GM19240 (cell line): ENCODE results near the gene MLXIP.
"Not testable (repeated sequence)": the region's sequence is repeated elsewhere in the genome, so short reads cannot be mapped to it uniquely, and the experiment has no call there.

Experiments used
- DNase-seq: peaks from one replicate; pipeline ENCODE4 v3.0.0; 2011; ENCODE audit warnings: low spot score; ENCODE audit not compliant: insufficient read length

The MLXIP gene, protein sequence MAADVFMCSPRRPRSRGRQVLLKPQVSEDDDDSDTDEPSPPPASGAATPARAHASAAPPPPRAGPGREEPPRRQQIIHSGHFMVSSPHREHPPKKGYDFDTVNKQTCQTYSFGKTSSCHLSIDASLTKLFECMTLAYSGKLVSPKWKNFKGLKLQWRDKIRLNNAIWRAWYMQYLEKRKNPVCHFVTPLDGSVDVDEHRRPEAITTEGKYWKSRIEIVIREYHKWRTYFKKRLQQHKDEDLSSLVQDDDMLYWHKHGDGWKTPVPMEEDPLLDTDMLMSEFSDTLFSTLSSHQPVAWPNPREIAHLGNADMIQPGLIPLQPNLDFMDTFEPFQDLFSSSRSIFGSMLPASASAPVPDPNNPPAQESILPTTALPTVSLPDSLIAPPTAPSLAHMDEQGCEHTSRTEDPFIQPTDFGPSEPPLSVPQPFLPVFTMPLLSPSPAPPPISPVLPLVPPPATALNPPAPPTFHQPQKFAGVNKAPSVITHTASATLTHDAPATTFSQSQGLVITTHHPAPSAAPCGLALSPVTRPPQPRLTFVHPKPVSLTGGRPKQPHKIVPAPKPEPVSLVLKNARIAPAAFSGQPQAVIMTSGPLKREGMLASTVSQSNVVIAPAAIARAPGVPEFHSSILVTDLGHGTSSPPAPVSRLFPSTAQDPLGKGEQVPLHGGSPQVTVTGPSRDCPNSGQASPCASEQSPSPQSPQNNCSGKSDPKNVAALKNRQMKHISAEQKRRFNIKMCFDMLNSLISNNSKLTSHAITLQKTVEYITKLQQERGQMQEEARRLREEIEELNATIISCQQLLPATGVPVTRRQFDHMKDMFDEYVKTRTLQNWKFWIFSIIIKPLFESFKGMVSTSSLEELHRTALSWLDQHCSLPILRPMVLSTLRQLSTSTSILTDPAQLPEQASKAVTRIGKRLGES

DNA sequence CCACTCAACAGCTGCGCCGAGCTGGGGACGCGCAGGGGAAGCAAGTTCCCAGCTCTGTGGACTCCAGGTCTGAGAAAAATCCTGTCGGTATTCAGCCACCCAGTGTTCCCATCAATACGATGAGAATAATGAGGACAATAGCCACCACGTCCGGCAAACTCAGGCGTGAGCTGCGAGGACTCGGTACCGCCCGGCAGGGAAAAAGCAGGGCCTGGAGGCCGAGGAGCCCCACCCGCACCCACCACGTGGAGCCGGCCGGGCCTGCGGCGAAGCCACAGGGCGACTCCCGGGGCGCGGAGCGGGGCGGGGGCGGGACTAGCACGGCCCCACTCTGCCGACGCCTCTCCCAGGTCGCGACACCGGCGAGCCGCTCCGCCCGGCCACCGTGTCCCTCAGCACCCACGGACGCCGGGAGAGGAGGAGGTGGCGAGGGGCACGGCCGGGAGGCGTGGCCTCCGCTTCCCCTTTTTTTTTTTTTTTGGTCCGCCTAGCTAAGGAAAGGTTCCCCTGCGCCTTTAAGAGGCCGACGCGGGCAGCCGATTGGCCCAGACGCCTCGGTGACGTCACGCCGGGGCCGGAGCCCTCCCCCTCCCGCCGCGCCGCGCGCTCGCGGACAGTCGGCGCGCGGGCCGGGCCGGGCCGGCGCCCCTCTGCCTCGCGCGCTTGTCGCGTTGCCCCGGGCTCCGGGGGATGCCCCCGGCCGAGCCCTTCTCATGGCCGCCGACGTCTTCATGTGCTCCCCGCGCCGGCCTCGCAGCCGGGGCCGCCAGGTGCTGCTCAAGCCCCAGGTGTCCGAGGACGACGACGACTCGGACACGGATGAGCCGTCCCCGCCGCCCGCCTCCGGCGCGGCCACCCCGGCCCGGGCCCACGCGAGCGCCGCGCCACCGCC lies at the start of gene MLXIP:
TSS of gene MLXIP (plus strand) at position 616 of the 892 bp plus-strand sequence. CDS start at position 714, 98 bp downstream.
- peak; percentile 79 for DNase-seq

DNA sequence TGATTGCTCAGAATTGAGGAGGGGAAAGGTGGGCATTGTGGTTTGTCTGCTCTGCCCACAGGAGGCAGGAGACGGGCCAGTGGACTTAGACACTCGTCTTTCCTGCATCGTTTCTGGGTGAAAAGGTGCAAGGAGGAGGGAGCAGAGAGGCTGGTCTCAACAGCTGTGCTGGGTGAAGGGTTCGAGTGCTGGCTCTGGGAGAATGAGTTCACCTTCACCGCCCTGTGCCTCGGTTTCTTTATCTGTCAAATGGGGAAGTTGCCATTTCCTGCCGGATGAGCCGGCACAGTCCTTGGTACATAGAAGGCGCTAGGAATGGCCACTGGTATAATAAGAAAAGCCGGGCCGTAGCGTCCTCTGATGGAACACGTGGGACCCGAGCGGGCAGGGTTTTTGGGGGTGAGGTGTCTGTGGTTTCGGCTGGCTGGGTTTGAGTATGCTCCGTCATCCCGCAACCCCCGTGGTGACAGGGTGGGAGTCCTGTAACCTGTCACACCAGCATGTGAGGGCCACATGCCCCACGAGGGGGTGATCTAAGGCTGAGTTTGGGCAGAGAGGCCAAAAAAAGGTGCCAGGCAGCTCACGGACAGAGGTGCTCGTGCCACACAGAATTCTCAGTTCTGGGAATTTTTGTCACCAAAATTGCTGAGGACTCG lies 49.5 kb upstream of the MLXIP start:
- no peak for DNase-seq

DNA sequence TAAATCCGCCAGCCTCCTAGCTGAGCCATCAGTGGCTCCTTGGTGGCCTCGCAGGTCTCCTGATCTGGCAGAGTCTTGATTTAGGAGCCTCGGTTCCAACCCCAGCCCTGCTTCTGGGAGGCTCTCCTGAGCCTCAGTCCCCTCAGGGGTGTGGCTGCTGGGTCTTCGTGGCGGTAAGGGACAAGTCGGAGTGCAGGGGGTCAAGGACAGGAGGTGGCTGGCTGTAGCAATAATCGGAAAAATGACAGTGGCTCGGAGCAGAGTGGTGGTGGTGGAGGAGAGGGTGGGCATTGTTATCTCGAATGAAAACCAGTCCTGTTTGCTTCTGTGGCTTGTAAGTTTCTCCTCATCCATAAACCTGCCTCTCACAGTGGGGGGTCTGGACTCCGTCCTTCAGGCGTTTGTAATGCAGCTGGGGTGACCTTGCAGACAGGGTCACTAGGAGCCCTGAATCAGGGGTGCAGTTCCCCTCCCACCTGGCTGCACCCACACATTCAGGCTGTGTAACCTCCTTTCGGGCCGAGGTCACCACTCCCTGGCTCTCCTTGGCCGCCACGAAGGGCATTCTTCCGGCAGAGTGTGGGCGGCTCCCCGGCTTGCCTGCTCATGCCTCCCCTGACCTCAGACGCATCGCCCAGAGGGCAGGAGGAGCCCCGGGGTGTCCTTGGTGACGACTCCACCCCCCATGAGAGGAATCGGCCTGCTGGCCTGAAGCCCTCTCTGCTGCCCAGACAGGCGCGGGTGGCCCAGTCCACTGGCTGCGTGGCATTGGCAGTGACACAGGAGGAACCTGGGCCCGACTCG lies 48.7 kb upstream of the MLXIP start:
- DNase-seq: no peak

DNA sequence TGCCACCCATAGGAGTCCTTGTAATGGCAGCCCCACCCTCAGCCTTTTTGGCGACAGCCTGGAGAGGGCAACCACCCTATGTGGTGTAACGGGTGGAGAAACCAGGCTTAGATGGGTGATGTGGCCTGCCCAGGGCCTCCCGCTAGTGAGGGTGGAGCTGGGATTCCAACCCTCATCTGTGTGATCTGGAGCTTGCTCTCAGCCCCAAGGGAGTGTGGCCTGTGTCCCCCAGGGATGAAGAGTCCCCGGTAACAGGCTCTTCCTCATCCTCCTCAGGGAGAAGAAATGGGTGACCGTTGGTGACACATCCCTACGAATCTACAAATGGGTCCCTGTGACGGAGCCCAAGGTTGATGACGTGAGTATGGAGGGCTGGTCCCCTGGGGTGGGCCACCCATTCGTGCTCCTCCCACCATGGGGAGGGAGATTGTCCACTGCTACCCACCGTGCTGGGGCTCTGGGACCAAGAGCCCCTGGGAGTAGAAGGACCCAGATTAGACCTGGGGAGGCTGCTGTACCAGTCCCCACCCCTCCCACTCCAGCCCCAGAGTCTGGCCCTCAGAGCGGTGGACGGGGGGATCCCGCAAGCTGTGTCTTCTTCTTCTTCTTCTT lies 48.0 kb upstream of the MLXIP start:
- DNase-seq: no peak

- DNase-seq: no peak
These were observed 47.0 kb upstream of the MLXIP start for GRCh38 chr12:122031342-122032216.

DNA sequence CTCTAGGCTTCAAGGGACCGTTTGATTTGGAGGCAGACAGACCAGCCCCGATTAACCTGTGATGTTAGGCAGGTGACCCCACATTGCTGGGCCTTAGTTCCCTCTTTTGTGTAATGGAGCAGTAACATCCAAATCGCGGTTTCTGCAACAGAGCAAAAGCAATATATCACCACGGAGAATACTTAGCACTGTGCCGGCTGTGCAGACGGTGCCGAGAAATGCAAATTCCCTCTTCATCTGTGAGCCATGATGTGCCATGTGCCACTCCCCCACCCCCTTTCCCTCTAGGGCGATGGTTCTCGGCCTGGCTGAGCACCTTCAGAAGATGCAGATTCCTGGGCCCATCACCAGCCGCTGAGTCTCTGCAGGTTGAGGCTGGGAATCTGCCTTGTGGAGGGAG lies 46.0 kb upstream of the MLXIP start:
- no peak for DNase-seq

- no peak for DNase-seq
These were observed 43.3 kb upstream of the MLXIP start for GRCh38 chr12:122035292-122035691.

GRCh38 chr12:122036153-122036552 lies 42.4 kb upstream of the MLXIP start:
- DNase-seq: no peak

- no peak for DNase-seq
These were observed 37.8 kb upstream of the MLXIP start for GRCh38 chr12:122040579-122041386.

- not testable (repeated sequence) for DNase-seq
These were observed 37.1 kb upstream of the MLXIP start for GRCh38 chr12:122041458-122041857.

DNA sequence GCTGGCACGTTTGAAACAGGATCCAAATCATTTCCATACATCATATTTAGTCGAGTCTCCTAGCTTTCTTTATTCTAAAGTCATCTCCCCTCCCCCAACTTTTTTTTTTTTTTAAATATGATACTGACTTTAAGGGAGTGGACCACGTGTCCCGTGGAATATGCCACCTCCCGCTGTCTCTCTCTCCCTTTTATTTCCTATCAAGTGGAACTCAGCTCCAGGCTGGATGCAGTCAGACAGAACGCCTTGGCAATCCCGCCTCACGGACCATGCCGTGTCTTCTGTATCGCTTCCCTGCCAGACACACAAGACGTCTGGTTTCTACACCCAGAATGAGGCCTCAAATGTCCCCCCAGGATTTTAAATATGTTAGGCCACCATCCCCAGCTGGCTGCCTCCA lies 35.6 kb upstream of the MLXIP start:
- no peak for DNase-seq

DNA sequence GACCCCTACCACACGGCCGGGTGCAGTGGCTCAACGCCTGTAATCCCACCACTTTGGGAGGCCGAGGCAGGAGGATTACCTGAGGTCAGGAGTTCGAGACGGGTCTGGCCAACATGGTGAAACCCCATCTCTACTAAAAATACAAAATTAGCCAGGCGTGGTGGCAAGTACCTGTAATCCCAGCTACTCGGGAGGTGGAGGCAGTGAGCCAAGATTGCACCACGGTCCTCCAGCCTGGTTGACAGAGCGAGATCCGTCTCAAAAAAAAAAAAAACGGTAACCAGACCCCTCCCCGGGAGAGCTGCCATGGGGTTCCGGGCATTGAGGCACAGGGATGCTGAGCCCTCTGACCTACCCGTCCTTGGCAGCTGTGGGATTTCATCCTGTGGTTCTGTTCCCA lies 35.1 kb upstream of the MLXIP start:
- DNase-seq: no peak

GRCh38 chr12:122045262-122045661 lies 33.3 kb upstream of the MLXIP start:
- no peak for DNase-seq

- no peak for DNase-seq
These were observed 32.4 kb upstream of the MLXIP start for GRCh38 chr12:122046145-122046544.

- DNase-seq: no peak
These were observed 30.4 kb upstream of the MLXIP start for GRCh38 chr12:122048151-122048550.

DNA sequence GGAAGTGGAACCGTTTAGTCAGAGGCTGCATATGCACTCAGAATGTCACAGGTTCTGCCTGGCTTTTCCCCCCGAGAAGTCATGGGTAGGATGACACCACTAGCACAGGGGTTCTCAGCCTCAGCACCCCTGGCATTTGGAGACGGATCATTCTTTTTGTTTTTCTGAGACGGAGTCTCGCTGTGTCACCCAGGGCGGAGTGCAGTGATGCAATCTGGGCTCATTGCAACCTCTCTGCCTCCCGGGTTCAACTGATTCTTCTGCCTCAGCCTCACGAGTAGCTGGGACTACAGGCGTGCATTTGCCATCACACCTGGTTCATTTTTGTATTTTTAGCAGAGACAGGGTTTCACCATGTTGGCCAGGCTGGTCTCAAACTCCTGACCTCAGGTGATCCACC lies 28.7 kb upstream of the MLXIP start:
- DNase-seq: no peak

- no peak for DNase-seq
These were observed 27.9 kb upstream of the MLXIP start for GRCh38 chr12:122050706-122051105.
